Urothelium cell line (cell line): ENCODE measurements around the gene TRAK1.

Experiments used
- DNase-seq: peaks from one replicate; pipeline ENCODE4 v3.0.0; 2011; ENCODE audit warnings: low spot score, mixed read lengths
- FAIRE-seq: peaks from 2 replicates; lab custom pipeline; 2011; peaks lifted over from hg19 to GRCh38; lab: Jason Lieb, UNC

TRAK1 gene

DNA sequence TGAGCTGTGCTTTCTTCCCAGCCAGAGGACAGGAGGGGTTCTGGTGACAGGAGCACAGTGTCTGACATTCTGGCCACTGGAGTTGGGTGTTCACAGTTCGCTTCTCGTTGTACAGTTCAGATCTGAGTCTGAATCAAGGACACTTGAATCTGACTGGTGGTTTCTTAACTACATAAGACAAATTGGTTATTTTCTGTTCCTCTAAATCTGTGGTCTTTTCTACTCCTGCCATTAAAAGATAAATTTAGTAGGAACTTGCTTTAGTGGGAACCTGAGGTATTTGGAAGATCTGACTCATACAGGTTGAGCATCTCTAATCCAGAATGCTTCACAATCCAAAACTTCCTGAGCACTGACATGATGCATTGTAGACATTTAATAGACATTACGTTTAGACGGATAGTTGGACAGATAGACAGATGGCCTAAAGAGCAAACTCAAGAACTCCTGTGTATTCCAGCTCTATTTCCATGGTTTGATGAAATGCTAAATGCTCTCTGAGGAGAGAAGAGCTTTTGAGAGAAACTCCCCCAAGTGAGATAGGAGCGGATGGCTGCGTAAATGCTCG is 103.9 kb downstream of the TRAK1 start:
- DNase-seq (no peak), FAIRE-seq (no peak)

DNA sequence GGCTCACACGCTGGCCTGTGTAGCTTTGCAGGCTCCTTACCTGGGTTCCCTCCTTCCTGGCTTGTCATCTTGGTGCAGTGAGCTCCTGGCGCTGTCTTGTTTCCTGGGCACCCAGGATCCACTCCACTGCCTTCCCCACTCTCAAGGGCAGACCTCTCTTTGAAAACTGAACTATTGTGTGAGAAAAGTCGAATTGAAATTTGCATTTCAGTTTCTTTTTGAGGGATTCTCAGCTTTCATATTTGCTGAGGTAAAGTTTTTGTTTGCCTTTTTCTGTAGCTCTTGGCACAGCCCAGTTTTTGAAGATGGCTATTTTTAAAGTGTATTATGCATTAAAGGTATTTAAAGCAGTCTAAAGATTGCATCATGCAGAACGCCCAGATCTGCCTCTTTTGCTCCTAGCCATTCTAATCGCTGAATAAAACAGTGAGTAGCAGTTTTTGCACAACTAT is 104.7 kb downstream of the TRAK1 start:
- FAIRE-seq (no peak), DNase-seq (no peak)

DNA sequence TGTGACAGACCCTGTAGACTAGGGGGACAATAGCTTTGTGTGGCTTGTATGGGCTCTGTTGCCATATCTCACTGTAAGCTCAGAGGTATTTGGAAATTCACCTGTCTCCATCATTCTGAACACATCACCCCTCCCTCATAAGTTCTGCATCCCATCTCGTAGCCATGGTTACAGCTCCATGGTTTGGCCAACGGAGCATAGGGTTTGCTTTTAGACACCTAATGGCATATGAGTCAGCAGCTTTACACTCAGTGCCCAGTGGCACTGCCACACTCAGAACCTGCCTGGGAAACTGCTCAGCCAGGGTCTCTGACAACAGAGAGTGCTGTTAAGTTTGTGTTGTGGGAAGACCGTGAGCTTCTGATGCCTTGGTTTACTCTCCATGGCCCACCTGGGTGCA is 107.6 kb downstream of the TRAK1 start:
- FAIRE-seq, result no peak

GRCh38 chr3:42202217-42202865 is 111.2 kb downstream of the TRAK1 start:
- DNase-seq, result no peak
- no peak for FAIRE-seq

More for the DNA sequence above, 107.6 kb downstream of the TRAK1 start:
- DNase-seq, result no peak

DNA sequence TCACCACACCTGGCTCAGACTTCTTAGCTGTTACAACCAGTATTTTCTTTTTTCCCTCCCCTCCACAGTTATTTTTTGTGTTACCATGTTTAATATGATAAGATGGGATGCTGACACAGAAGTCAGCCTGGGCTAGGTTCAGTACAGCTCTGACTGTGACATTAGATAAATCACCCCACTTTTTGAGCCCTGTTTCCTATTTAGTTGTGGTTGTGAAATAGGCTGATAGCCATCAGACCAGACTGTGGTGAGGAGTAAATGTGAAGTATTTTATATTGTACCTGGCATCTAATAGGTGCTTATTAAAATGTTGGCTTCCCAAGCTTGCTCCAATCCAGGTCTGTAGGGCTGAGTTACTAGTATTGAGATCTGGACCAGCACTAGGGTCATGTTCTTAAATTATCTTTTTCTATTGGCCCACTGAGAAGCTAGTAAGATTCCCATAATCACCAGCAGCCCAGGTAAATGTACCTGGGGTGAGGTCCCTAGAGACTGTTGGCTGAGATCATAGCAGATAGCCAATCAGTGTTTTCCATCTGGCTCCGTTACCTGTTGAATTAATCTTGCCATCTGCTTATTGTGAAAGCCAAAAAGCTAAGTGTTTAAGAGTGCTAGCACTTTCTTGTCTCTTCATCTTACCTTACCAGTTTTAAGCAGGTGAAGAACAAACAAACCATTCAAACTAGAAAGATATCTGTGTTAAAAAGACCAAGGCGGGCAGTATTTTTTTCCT is 113.9 kb downstream of the TRAK1 start:
- FAIRE-seq, result no peak
- no peak for DNase-seq

GRCh38 chr3:42205800-42206514 is 114.8 kb downstream of the TRAK1 start:
- no peak for DNase-seq
- FAIRE-seq, result no peak

DNA sequence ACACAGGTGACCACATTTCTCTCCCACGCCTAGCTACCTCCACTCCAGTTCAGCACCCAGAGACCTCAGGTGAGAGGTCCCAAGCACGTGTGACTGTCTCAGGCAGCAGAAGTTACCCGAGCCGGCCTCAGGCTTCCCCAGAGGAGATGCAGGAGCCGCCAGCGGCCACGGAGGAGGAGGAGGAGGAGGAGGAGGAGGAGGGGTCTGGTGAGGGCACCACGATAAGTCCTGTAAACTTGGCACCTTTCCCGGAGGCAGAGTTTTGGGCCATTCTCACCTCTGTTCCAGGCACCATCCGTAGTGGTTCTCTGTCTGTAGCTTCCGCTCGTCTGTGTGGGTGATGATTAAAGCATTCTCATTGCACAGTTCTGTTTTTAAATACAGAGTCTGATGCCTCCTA is 118.8 kb downstream of the TRAK1 start:
- DNase-seq (no peak), FAIRE-seq (no peak)

DNA sequence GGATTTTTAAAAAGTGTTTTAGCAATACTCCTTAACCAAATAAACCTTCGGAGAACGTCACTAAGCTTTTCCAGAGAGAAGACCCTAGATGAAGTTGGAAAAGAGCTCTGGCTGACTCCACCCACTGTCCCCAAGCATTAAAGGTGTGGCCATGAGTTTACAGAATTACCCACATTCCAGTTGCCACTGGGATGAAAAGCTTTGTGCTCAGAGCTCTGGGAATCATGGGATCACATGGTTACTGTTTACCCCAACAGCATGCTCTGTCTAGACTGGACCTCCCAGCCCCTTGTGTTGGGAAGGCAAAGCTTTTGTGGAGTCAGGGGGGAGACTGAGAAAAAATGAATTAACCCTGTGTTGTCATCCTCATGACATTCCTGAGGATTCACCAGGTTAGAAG is 119.6 kb downstream of the TRAK1 start:
- no peak for FAIRE-seq
- DNase-seq, result no peak

DNA sequence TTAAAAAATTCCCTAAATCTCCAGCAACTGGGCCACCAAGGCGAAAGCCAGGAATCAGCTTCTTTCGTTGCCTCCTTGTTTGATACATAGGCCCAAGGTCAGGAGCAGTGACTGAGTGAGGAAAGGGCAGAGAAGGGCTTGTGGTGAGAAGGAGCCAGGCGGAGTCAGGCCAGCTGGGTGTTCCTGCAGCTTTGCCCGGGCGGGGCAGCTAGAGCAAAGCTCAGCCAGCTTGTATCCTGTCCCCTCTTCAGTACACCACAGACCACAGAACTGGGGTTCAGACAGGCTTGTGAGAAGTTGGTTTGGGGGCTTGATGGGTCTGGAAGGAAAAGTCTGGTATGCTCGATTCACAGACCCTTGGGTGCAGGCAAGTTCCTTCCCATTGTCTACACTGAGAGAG is 122.3 kb downstream of the TRAK1 start:
- FAIRE-seq, result no peak

GRCh38 chr3:42214064-42214463 is 122.9 kb downstream of the TRAK1 start:
- FAIRE-seq, result no peak
- DNase-seq, result no peak

More for the DNA sequence above, 122.3 kb downstream of the TRAK1 start:
- no peak for DNase-seq

- no peak for DNase-seq
These were observed 123.6 kb downstream of the TRAK1 start for GRCh38 chr3:42214565-42215283.

GRCh38 chr3:42216302-42216701 is 125.1 kb downstream of the TRAK1 start:
- DNase-seq (no peak), FAIRE-seq (no peak)

More at GRCh38 chr3:42214565-42215283, 123.6 kb downstream of the TRAK1 start:
- no peak for FAIRE-seq

GRCh38 chr3:42216931-42217333 is 125.8 kb downstream of the TRAK1 start:
- FAIRE-seq (no peak), DNase-seq (peak; percentile 31)

GRCh38 chr3:42220436-42221121 is 129.4 kb downstream of the TRAK1 start:
- FAIRE-seq, result no peak
- no peak for DNase-seq

GRCh38 chr3:42222942-42223693 is 132.0 kb downstream of the TRAK1 start:
- DNase-seq (no peak), FAIRE-seq (no peak)

DNA sequence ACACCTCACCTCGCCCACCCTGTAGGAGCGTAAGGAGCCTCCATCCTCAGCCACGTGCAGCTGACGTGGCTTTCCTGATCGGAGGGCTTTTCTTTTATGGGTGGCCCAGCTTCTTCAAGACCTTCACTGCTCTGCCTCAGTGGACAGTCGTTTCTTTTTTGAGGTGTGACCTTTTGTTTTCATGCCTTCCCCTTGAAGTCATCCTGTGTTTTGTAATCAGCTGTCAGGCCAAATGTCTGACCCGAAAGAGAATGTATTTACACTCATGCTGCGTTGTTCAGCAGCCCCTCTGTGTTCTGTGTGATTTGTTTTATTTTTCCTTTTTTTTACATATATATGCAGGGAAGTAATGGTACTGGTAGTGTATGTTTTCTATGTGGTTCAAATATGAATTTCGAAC is 133.0 kb downstream of the TRAK1 start:
- no peak for DNase-seq
- FAIRE-seq, result no peak

- FAIRE-seq, result no peak
- no peak for DNase-seq
These were observed 133.7 kb downstream of the TRAK1 start for GRCh38 chr3:42224658-42225421.

GRCh38 chr3:42225486-42226363 is 134.6 kb downstream of the TRAK1 start:
- FAIRE-seq (no peak), DNase-seq (no peak)
